IMR-90 (cell line): Measurements from ENCODE around the gene ZNF646. TPM values are rescaled to one million over a fixed set of nuclear protein-coding genes. Genes with fewer than 3 reads are reported as not detected.

ENCODE experiments used
- ATAC-seq: fragments of 200-7000 bp; cut with Tn5 transposase; 2 replicates; pipeline ENCODE4 v1.9.1; 2020; ENCODE audit warnings: low read depth, mild to moderate bottlenecking, moderate library complexity
- Bru-seq: library from RNA; stranded (reverse); fragments of 400-500 nt; gene quantifications from one replicate; lab custom pipeline; 2021; lab: Mats Ljungman, UMichigan
- BruChase-seq, 2 experiments: library from RNA; stranded (reverse); fragments of 400-500 nt; gene quantifications; one replicate each; lab custom pipeline; 2021; lab: Mats Ljungman, UMichigan
- BruUV-seq: library from RNA; stranded (reverse); fragments of 400-500 nt; replicated peaks from 2 replicates; lab custom pipeline; 2021; lab: Mats Ljungman, UMichigan
- CTCF ChIA-PET: fragments of 300-600 bp; formaldehyde crosslinking; extraction: SDS; loops from one replicate; lab custom pipeline; 2021; ENCODE audit warnings: antibody characterized with exemption; lab: Yijun Ruan, JAX
- POLR2A ChIA-PET: fragments of 300-600 bp; sonication (Branson Sonifier 250); formaldehyde crosslinking; loops from one replicate; lab custom pipeline; 2022; ENCODE audit warnings: antibody characterized with exemption; ENCODE audit not compliant: unreplicated experiment; lab: Charles Lee
- DNase-seq: peaks from one replicate; pipeline ENCODE4 v3.0.0; 2013
- H2AFZ ChIP-seq: replicated peaks from 2 replicates; pipeline ENCODE3; 2013; ENCODE audit warnings: low read length, mild to moderate bottlenecking; ENCODE audit not compliant: poor library complexity
- H2AK5ac ChIP-seq: 2 replicates; pipeline ENCODE4 v1.6.1; 2013; ENCODE audit warnings: low read depth, low read length, inconsistent platforms
- H2AK9ac ChIP-seq: replicated peaks from 2 replicates; pipeline ENCODE3; 2013; ENCODE audit warnings: mild to moderate bottlenecking, low read depth, low read length, moderate library complexity; ENCODE audit not compliant: poor library complexity
- H2BK120ac ChIP-seq: 2 replicates; pipeline ENCODE4 v1.6.1; 2013; ENCODE audit warnings: low read depth, low read length, inconsistent platforms
- H2BK15ac ChIP-seq: 3 replicates; pipeline ENCODE4 v1.6.1; 2013; ENCODE audit warnings: low read depth, low read length, inconsistent platforms
- H2BK20ac ChIP-seq: 2 replicates; pipeline ENCODE4 v1.6.1; 2013; ENCODE audit warnings: low read depth, mild to moderate bottlenecking, inconsistent platforms, low read length, moderate library complexity
- H2BK5ac ChIP-seq: 2 replicates; pipeline ENCODE4 v1.6.1; 2013; ENCODE audit warnings: mild to moderate bottlenecking, low read depth, low read length, inconsistent platforms; ENCODE audit not compliant: poor library complexity, severe bottlenecking
- H3K14ac ChIP-seq: replicated peaks from 2 replicates; pipeline ENCODE4 v1.6.1; 2013; ENCODE audit warnings: low read depth, low read length, inconsistent platforms
- H3K18ac ChIP-seq: 2 replicates; pipeline ENCODE4 v1.6.1; 2013; ENCODE audit warnings: low read depth, low read length, control low read depth
- H3K23ac ChIP-seq: 2 replicates; pipeline ENCODE4 v1.6.1; 2013; ENCODE audit warnings: low read depth, low read length, inconsistent platforms
- H3K27ac ChIP-seq: 2 replicates; pipeline ENCODE4 v1.5.1; 2013; ENCODE audit warnings: mild to moderate bottlenecking, control low read depth, low read length; ENCODE audit not compliant: insufficient read depth
- H3K27me3 ChIP-seq: 2 replicates; pipeline ENCODE4 v1.6.1; 2013; ENCODE audit warnings: low read length; ENCODE audit not compliant: control insufficient read depth, insufficient read depth
- H3K36me3 ChIP-seq: 2 replicates; pipeline ENCODE4 v1.6.1; 2013; ENCODE audit warnings: low read length, mixed read lengths; ENCODE audit not compliant: control insufficient read depth, insufficient read depth
- H3K4ac ChIP-seq: 2 replicates; pipeline ENCODE4 v1.6.1; 2013; ENCODE audit warnings: low read depth, low read length, inconsistent platforms
- H3K4me1 ChIP-seq: 2 replicates; pipeline ENCODE4 v1.6.1; 2013; ENCODE audit warnings: low read length, mixed read lengths; ENCODE audit not compliant: control insufficient read depth, insufficient read depth
- H3K4me2 ChIP-seq: 2 replicates; pipeline ENCODE4 v1.6.1; 2013; ENCODE audit warnings: low read depth, mild to moderate bottlenecking, control low read depth, low read length, moderate library complexity
- H3K4me3 ChIP-seq: 2 replicates; pipeline ENCODE4 v1.5.1; 2013; ENCODE audit warnings: low read depth, mild to moderate bottlenecking, control low read depth, low read length, moderate library complexity; ENCODE audit not compliant: insufficient read depth
- H3K56ac ChIP-seq: 2 replicates; pipeline ENCODE4 v1.6.1; 2013; ENCODE audit warnings: low read length, inconsistent platforms; ENCODE audit not compliant: insufficient read depth; ENCODE audit errors: extremely low read depth
- H3K79me1 ChIP-seq, 2 experiments: 2 replicates each; pipeline ENCODE4 v1.6.1; 2013; ENCODE audit warnings: low read length in 2 of 2, inconsistent platforms in 1 of 2, low read depth in 1 of 2
- H3K9ac ChIP-seq: 2 replicates; pipeline ENCODE4 v1.6.1; 2013; ENCODE audit warnings: low read depth, low read length, control low read depth
- H3K9me1 ChIP-seq: 2 replicates; pipeline ENCODE4 v1.6.1; 2013; ENCODE audit warnings: low read length, inconsistent platforms; ENCODE audit not compliant: insufficient read depth
- H3K9me3 ChIP-seq: 2 replicates; pipeline ENCODE4 v1.6.1; 2013; ENCODE audit warnings: low read length; ENCODE audit not compliant: control insufficient read depth, insufficient read depth
- H4K20me1 ChIP-seq: 2 replicates; pipeline ENCODE4 v1.6.1; 2013; ENCODE audit warnings: low read length, inconsistent platforms; ENCODE audit not compliant: insufficient read depth
- H4K5ac ChIP-seq: 2 replicates; pipeline ENCODE4 v1.6.1; 2013; ENCODE audit warnings: mild to moderate bottlenecking, low read depth, low read length, control low read depth
- H4K8ac ChIP-seq, 2 experiments: 2 replicates each; pipeline ENCODE4 v1.6.1; 2013; ENCODE audit warnings: low read depth in 2 of 2, low read length in 2 of 2, control low read depth in 1 of 2, inconsistent platforms in 1 of 2
- H4K91ac ChIP-seq: 2 replicates; pipeline ENCODE4 v1.6.1; 2013; ENCODE audit warnings: low read depth, low read length, inconsistent platforms; ENCODE audit not compliant: insufficient read depth
- BHLHE40 ChIP-seq: fragments of 150-350 bp; IDR thresholded peaks from 2 replicates; pipeline ENCODE4 v1.6.1; 2016; ENCODE audit warnings: mild to moderate bottlenecking, low read depth, low read length
- MAZ ChIP-seq: IDR thresholded peaks from 2 replicates; pipeline ENCODE4 v1.6.1; 2012; ENCODE audit warnings: low read depth, mild to moderate bottlenecking, low read length, improper control_type of control experiment, moderate library complexity, borderline replicate concordance
- MXI1 ChIP-seq: IDR thresholded peaks from 2 replicates; pipeline ENCODE4 v1.6.1; 2012; ENCODE audit warnings: low read depth, mild to moderate bottlenecking, low read length, moderate library complexity, borderline replicate concordance
- POLR2A ChIP-seq: IDR thresholded peaks from 2 replicates; pipeline ENCODE4 v1.6.1; 2012; ENCODE audit warnings: mild to moderate bottlenecking, low read depth, low read length
- RFX5 ChIP-seq: IDR thresholded peaks from 2 replicates; pipeline ENCODE4 v1.8.0; 2012; ENCODE audit warnings: low read depth, mild to moderate bottlenecking, low read length, moderate library complexity
- WGBS, 2 experiments: methylation state at CpG; one replicate each; pipeline versions ENCODE4 v1.1.5 to v1.1.7; 2013; ENCODE audit warnings: missing lambda C conversion rate in 2 of 2; ENCODE audit not compliant: insufficient read length in 1 of 2; ENCODE audit errors: extremely low coverage in 2 of 2; 5-methylcytosine and 5-hydroxymethylcytosine counted together
- dilution Hi-C: fragments of 300-500 bp; cut with HindIII; formaldehyde crosslinking; loops from one replicate; pipeline ENCODE4 v1.14.3; 2018; ENCODE audit warnings: low sequenced_read_pairs; ENCODE audit not compliant: unreplicated experiment
- in situ Hi-C: fragments of 300-500 bp; cut with MboI; formaldehyde crosslinking; loops from 3 replicates; pipeline ENCODE4 v1.14.3; 2019; ENCODE audit warnings: low sequenced_read_pairs, inconsistent platforms, mixed read lengths
- intact Hi-C: fragments of 100-400 bp; cut with micrococcal nuclease; formaldehyde crosslinking; loops from 2 replicates; pipeline ENCODE4 v1.10.0; 2022
- long read RNA-seq: library from polyadenylated mRNA; unstranded; transcript quantifications from one replicate; pipeline ENCODE4 v2.0.0, GENCODE V29; 2021; ENCODE audit not compliant: unreplicated experiment
- polyA plus RNA-seq, 3 experiments: library from polyadenylated mRNA; depleted of rRNA; stranded (reverse); fragments of >200 nt; gene quantifications; 2 replicates each; pipeline ENCODE4 v1.2.3, GENCODE V29; 2012; ENCODE audit warnings: low replicate concordance in 1 of 3
- total RNA-seq: library from RNA; depleted of rRNA; stranded (reverse); fragments of >200 nt; gene quantifications from 2 replicates; pipeline ENCODE4 v1.2.3, GENCODE V29; 2012; rRNA removed

The ZNF646 gene, protein sequence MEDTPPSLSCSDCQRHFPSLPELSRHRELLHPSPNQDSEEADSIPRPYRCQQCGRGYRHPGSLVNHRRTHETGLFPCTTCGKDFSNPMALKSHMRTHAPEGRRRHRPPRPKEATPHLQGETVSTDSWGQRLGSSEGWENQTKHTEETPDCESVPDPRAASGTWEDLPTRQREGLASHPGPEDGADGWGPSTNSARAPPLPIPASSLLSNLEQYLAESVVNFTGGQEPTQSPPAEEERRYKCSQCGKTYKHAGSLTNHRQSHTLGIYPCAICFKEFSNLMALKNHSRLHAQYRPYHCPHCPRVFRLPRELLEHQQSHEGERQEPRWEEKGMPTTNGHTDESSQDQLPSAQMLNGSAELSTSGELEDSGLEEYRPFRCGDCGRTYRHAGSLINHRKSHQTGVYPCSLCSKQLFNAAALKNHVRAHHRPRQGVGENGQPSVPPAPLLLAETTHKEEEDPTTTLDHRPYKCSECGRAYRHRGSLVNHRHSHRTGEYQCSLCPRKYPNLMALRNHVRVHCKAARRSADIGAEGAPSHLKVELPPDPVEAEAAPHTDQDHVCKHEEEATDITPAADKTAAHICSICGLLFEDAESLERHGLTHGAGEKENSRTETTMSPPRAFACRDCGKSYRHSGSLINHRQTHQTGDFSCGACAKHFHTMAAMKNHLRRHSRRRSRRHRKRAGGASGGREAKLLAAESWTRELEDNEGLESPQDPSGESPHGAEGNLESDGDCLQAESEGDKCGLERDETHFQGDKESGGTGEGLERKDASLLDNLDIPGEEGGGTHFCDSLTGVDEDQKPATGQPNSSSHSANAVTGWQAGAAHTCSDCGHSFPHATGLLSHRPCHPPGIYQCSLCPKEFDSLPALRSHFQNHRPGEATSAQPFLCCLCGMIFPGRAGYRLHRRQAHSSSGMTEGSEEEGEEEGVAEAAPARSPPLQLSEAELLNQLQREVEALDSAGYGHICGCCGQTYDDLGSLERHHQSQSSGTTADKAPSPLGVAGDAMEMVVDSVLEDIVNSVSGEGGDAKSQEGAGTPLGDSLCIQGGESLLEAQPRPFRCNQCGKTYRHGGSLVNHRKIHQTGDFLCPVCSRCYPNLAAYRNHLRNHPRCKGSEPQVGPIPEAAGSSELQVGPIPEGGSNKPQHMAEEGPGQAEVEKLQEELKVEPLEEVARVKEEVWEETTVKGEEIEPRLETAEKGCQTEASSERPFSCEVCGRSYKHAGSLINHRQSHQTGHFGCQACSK (N-terminal part only)
- total RNA-seq (6.8 and 6.9 TPM in 2 replicates), polyA plus RNA-seq (2012; rRNA removed) (4.9 and 5.5 TPM in 2 replicates), Bru-seq, nascent RNA (percentile 61 among the genes with signal in this experiment), BruChase-seq, experiment 1, labeled RNA remaining after a 6-hour chase (percentile 62 among the genes with signal in this experiment), BruChase-seq, experiment 2, labeled RNA remaining after a 2-hour chase (percentile 74 among the genes with signal in this experiment)
- 2.3 and 2.7 TPM in 2 replicates for polyA plus RNA-seq (2012; cell fraction: cytosol; rRNA removed)
- 6.3 and 10.7 TPM in 2 replicates for polyA plus RNA-seq (2012; cell fraction: nucleus; rRNA removed; ENCODE audit: low replicate concordance)
- long read RNA-seq, full-length matches to known transcripts, result 4 of 8 reads
- long read RNA-seq, partial matches to known transcripts, result 4 of 8 reads
- long read RNA-seq, other reads (novel, unspliced or antisense), result 0 of 8 reads

DNA sequence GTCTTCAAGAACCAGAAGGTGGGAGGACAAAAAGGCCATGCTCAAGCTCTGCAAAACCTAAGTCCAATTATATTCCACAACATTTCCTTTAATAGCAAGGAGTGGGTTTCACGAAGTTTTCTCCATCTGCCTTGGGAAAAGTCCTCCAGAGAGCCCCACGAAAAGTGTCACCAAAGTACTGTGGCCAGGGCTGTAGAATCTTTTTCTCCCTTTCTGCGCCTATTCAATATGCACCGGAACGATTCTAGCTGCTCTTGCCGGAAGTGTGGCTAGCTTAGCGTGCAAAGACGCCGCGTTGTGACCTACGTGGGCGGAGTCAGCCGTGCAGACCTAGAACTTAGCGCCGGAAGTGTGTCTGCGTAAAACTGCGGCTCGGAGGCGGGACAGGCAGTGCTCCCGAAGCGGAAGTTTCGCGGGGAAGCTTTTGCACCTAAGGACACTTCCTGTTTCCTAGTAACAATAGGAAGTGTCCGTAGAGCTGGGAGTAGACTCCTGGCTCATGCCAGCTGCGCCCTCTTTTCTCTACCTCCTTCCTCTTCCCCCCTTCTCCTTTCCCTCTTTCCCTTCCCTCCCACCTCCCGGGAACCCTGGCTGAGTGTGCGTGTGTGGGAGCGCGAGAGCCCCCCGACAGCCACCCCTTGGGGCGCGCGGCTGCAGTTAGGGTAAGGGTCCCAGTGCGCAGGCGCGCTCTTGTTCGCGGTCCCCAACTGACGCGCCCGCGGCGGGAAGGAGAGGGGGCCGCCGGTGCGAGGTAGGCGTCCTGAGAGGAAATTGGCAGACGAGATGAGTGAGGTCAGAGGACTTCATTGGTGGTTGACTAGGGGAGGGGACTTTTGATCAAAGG, at the start of gene ZNF646, which contains the start of gene ZNF668:
Gene ZNF646 (plus strand): TSS at position 453 of the 844 bp plus-strand sequence. CDS start 1,903 bp downstream, outside the sequence.
Gene ZNF668 (minus strand): TSS at position 271 of the 844 bp plus-strand sequence. CDS start 9,781 bp downstream, outside the sequence.
- Histone ChIP-seq H3K79me1 (peaks cover 9 to 57% of the 10 kb centered on the region in 2 experiments), H3K23ac (peak within 1 kb of the TSS; percentile 93), H2BK120ac (peak within 1 kb of the TSS; percentile 89; the same call in 1 of the 2 replicates), H3K56ac (peak within 1 kb of the TSS; percentile 94), H3K4me3 (peak within 1 kb of the TSS; percentile 81), H3K14ac (peak within 1 kb of the TSS; percentile 98), H3K4ac (peak within 1 kb of the TSS; percentile 100), H3K18ac (peak within 1 kb of the TSS; percentile 37; the same call in 1 of the 2 replicates), H3K27me3 (no peaks in the 10 kb centered on the region), H4K20me1 (no peaks in the 10 kb centered on the region; the same call in 1 of the 2 replicates), H2AFZ (peak within 1 kb of the TSS; percentile 91), H2BK15ac (peak within 1 kb of the TSS; percentile 59; the same call in 1 of the 3 replicates), H4K8ac (peak within 1 kb of the TSS; percentile 83 to 98), H2AK5ac (peak within 1 kb of the TSS; percentile 96), H3K36me3 (peaks cover 30% of the 10 kb centered on the region), H3K4me1 (peaks cover 6% of the 10 kb centered on the region), H2BK5ac (peak within 1 kb of the TSS; percentile 88), H3K27ac (peak within 1 kb of the TSS; percentile 90), H4K91ac (peak within 1 kb of the TSS; percentile 93), H2BK20ac (peak within 1 kb of the TSS; percentile 27; the same call in 1 of the 2 replicates), H2AK9ac (peak within 1 kb of the TSS; percentile 98), H4K5ac (peak within 1 kb of the TSS; percentile 95), H3K9me3 (no peaks in the 10 kb centered on the region), H3K9me1 (0 out of 2 replicates have a peak, but pooled peaks cover under 1% of the 10 kb centered on the region), H3K9ac (peak within 1 kb of the TSS; percentile 96), H3K4me2 (peak within 1 kb of the TSS; percentile 94)
- dilution Hi-C loops, result no loop called here
- intact Hi-C loops, result loop anchor here (1.0 to 10.0 kb wide), 4 partner anchors 41 to 119 kb away; partner anchors contain the start of genes HSD3B7, SETD1A and STX4
- TF ChIP-seq RFX5, result no peak
- TF ChIP-seq BHLHE40, result peak; percentile 66; the same call in 1 of the 2 replicates
- TF ChIP-seq MXI1, result peak; percentile 51; the same call in 1 of the 2 replicates
- TF ChIP-seq MAZ, result peak; percentile 51; the same call in 1 of the 2 replicates
- TF ChIP-seq POLR2A, result peak; percentile 72
- DNase-seq (peak; percentile 100), ATAC-seq (peak; percentile 76)
- CTCF ChIA-PET, result interaction anchor here (1.0 kb wide), 1 partner anchor 18 kb away, joined by 4 read pairs; no protein-coding TSS in a partner anchor
- no TSS peak for BruUV-seq
- WGBS, 2 experiments, result 2% methylated on average over 9 of the region's 48 CpGs; no CpG with 5 or more reads in 1 of the 2 experiments
- POLR2A ChIA-PET, result interaction anchor here (0.9 to 1.9 kb wide), 3 partner anchors 13 to 90 kb away, joined by 3 to 6 read pairs (median 3); no protein-coding TSS in a partner anchor
- in situ Hi-C loops, result loop anchor here (10.0 kb wide), 1 partner anchor 391 kb away; no protein-coding TSS in a partner anchor
